ENCODE measurements around the gene IWS1. TPM values are rescaled to one million over a fixed set of nuclear protein-coding genes. Genes with fewer than 3 reads are reported as not detected.

The IWS1 gene
- total RNA-seq, 2 donors from 2014 or later, result 32.4 to 37.8 TPM

- no peak for TF ChIP-seq CTCF (IDR thresholded peaks at IDR 0.05)
- H3K9ac ChIP-seq (ENCODE audit: low read depth in 2 of 2, low read length in 2 of 2), result no peak overlapping the region
Observed at GRCh38 chr2:127462461-127462860, 63.8 kb downstream of the IWS1 start.

GRCh38 chr2:127456960-127457359, 69.3 kb downstream of the IWS1 start:
- Histone ChIP-seq H3K36me3 (no peaks in the 10 kb centered on the region), H3K27me3 (no peaks in the 10 kb centered on the region), H3K9ac (ENCODE audit: low read depth in 2 of 2, low read length in 2 of 2) (no peak overlapping the region), H3K4me1 (no peaks in the 10 kb centered on the region), H3K27ac (no peak overlapping the region), H3K9me3 (no peaks in the 10 kb centered on the region), H3K4me3 (no peak overlapping the region)
- no peak for TF ChIP-seq CTCF (IDR thresholded peaks at IDR 0.05)
- intact Hi-C loops (cut with DNase I), result no loop called here
- no peak for DNase-seq

More at GRCh38 chr2:127462461-127462860, 63.8 kb downstream of the IWS1 start:
- Histone ChIP-seq H3K27me3 (no peaks in the 10 kb centered on the region), H3K4me3 (no peak overlapping the region), H3K9me3 (no peaks in the 10 kb centered on the region), H3K4me1 (no peaks in the 10 kb centered on the region), H3K36me3 (no peaks in the 10 kb centered on the region), H3K27ac (no peak overlapping the region)
- no peak for DNase-seq
- intact Hi-C loops (cut with DNase I), result no loop called here

- Histone ChIP-seq H3K4me3 (no peak overlapping the region), H3K9ac (ENCODE audit: low read depth in 2 of 2, low read length in 2 of 2) (peak overlapping the region in 1 of 2 donors; percentile 48), H3K27ac (peak overlapping the region; percentile 66), H3K36me3 (no peaks in the 10 kb centered on the region), H3K4me1 (no peaks in the 10 kb centered on the region), H3K27me3 (no peaks in the 10 kb centered on the region), H3K9me3 (no peaks in the 10 kb centered on the region)
- intact Hi-C loops (cut with DNase I), result no loop called here
- no peak for TF ChIP-seq CTCF (IDR thresholded peaks at IDR 0.05)
- DNase-seq, result peak; percentile 46
Observed at GRCh38 chr2:127455566-127456493, 70.5 kb downstream of the IWS1 start.

- H3K36me3 ChIP-seq, result no peaks in the 10 kb centered on the region
- peak overlapping the region; percentile 66 for H3K27ac ChIP-seq
- H3K27me3 ChIP-seq, result no peaks in the 10 kb centered on the region
- intact Hi-C loops (cut with DNase I), result no loop called here
- no peaks in the 10 kb centered on the region for H3K9me3 ChIP-seq
- peak; percentile 87 for DNase-seq
- no peak overlapping the region for H3K4me3 ChIP-seq
- no peak for TF ChIP-seq CTCF (IDR thresholded peaks at IDR 0.05)
- H3K9ac ChIP-seq (ENCODE audit: low read depth in 2 of 2, low read length in 2 of 2), result peak overlapping the region in 1 of 2 donors; percentile 48
- H3K4me1 ChIP-seq, result no peaks in the 10 kb centered on the region
Observed at GRCh38 chr2:127454595-127455565, 71.4 kb downstream of the IWS1 start.
